Right atrium auricular region (tissue), 2 donors: Measurements from ENCODE around the gene LAMC3. TPM values are rescaled to one million over a fixed set of nuclear protein-coding genes. Genes with fewer than 3 reads are reported as not detected.

ENCODE experiments used
- DNase-seq: peaks from one replicate; pipeline ENCODE4 v3.0.0-alpha.2; 2019; ENCODE audit warnings: low spot score
- H3K27ac ChIP-seq, 2 donors: fragments of 200-600 bp; sonication (generic); 1 replicate in 1 of 2; 2 replicates in 1 of 2; pipeline ENCODE4 v1.5.1; 2016 to 2019
- H3K27me3 ChIP-seq, 2 donors: fragments of 200-600 bp; sonication (generic); one replicate each; pipeline versions ENCODE4 v1.5.1 to v1.6.0; 2017 to 2019
- H3K36me3 ChIP-seq: fragments of 200-600 bp; sonication (generic); one replicate; pipeline ENCODE4 v1.5.1; 2016
- H3K4me1 ChIP-seq, 2 donors: fragments of 200-600 bp; sonication (generic); one replicate each; pipeline versions ENCODE4 v1.5.1 to v1.6.0; 2017 to 2019
- H3K4me3 ChIP-seq, 2 donors: fragments of 200-600 bp; sonication (generic); 1 replicate in 1 of 2; 2 replicates in 1 of 2; pipeline ENCODE4 v1.5.1; 2017 to 2019; ENCODE audit warnings: mild to moderate bottlenecking in 1 of 2, moderate library complexity in 1 of 2
- H3K9me3 ChIP-seq, 2 donors: fragments of 200-600 bp; sonication (generic); one replicate each; pipeline ENCODE4 v1.5.1; 2019
- CTCF ChIP-seq, 2 donors: fragments of 200-600 bp; sonication (generic); IDR thresholded peaks; one replicate each; pipeline ENCODE4 v1.5.1; 2019; ENCODE audit warnings: antibody characterized with exemption in 2 of 2
- total RNA-seq, 2 donors: library from RNA; depleted of rRNA; stranded (reverse); fragments of >200 nt; gene quantifications; one replicate each; pipeline ENCODE4 v1.1.0, GENCODE V29; 2016

LAMC3 gene
- total RNA-seq, 2 donors from 2014 or later: 0.56 to 1.6 TPM

- no peaks in the 10 kb centered on the region for H3K4me1 ChIP-seq
- H3K27me3 ChIP-seq: no peaks in the 10 kb centered on the region
- TF ChIP-seq CTCF (IDR thresholded peaks at IDR 0.05): no peak
- DNase-seq: no peak
- H3K36me3 ChIP-seq: peaks cover 79% of the 10 kb centered on the region
- no peak overlapping the region for H3K4me3 ChIP-seq
- no peaks in the 10 kb centered on the region for H3K9me3 ChIP-seq
- no peak overlapping the region for H3K27ac ChIP-seq
These were observed 129.7 kb downstream of the LAMC3 start for GRCh38 chr9:131138676-131139075.

- TF ChIP-seq CTCF (IDR thresholded peaks at IDR 0.05): no peak
- no peak overlapping the region for H3K27ac ChIP-seq
- no peak for DNase-seq
- H3K4me1 ChIP-seq: no peaks in the 10 kb centered on the region
- H3K36me3 ChIP-seq: peaks cover 77% of the 10 kb centered on the region
- no peak overlapping the region for H3K4me3 ChIP-seq
- no peaks in the 10 kb centered on the region for H3K27me3 ChIP-seq
- no peaks in the 10 kb centered on the region for H3K9me3 ChIP-seq
These were observed 131.1 kb downstream of the LAMC3 start for GRCh38 chr9:131140112-131140511.

- Histone ChIP-seq H3K27ac (no peak overlapping the region), H3K36me3 (peaks cover 79% of the 10 kb centered on the region), H3K27me3 (no peaks in the 10 kb centered on the region), H3K4me3 (no peak overlapping the region), H3K9me3 (no peaks in the 10 kb centered on the region), H3K4me1 (no peaks in the 10 kb centered on the region)
- TF ChIP-seq CTCF (IDR thresholded peaks at IDR 0.05): no peak
- DNase-seq: no peak
These were observed 131.6 kb downstream of the LAMC3 start for GRCh38 chr9:131140550-131140949.

- Histone ChIP-seq H3K9me3 (no peaks in the 10 kb centered on the region), H3K4me3 (no peak overlapping the region), H3K4me1 (no peaks in the 10 kb centered on the region), H3K36me3 (peaks cover 79% of the 10 kb centered on the region), H3K27ac (no peak overlapping the region), H3K27me3 (no peaks in the 10 kb centered on the region)
- DNase-seq: no peak
- no peak for TF ChIP-seq CTCF (IDR thresholded peaks at IDR 0.05)
These were observed 133.2 kb downstream of the LAMC3 start for GRCh38 chr9:131142160-131142559.

Other genes with a start within 250 kb of the LAMC3 start
- gene ABL1, start 173.9 kb upstream of the LAMC3 start, total RNA-seq: 10 to 100 TPM; 26.3 to 38.9 TPM
- not detected for gene QRFP, start 112.4 kb upstream of the LAMC3 start, total RNA-seq
- 1 to 10 TPM in 1 of 2 donors, under 1 TPM in 1; 0.20 to 4.6 TPM for gene FIBCD1, start 69.9 kb upstream of the LAMC3 start, total RNA-seq
- 10 to 100 TPM; 15.4 to 27.3 TPM for gene AIF1L, start 87.4 kb downstream of the LAMC3 start, total RNA-seq
- 10 to 100 TPM; 29.5 to 31.6 TPM for gene NUP214, start 116.4 kb downstream of the LAMC3 start, total RNA-seq